H1 (cell line): Measurements from ENCODE around the gene TTC38. TPM values are rescaled to one million over a fixed set of nuclear protein-coding genes. Genes with fewer than 3 reads are reported as not detected.

Experiments used
- CTCF ChIA-PET: fragments of 300-600 bp; sonication (Branson Sonifier 250); formaldehyde crosslinking; loops from one replicate; lab custom pipeline; 2021; ENCODE audit not compliant: partially characterized antibody; lab: Charles Lee
- POLR2A ChIA-PET: fragments of 300-600 bp; sonication (Branson Sonifier 250); formaldehyde crosslinking; loops from one replicate; lab custom pipeline; 2021; ENCODE audit warnings: inconsistent platforms; ENCODE audit not compliant: partially characterized antibody; lab: Charles Lee
- DNase-seq, 2 experiments: peaks; one replicate each; pipeline versions ENCODE4 v3.0.0 to v3.0.0-alpha.2; 2010 to 2022; ENCODE audit warnings: low spot score in 2 of 2, low read depth in 1 of 2, mixed read lengths in 1 of 2
- FAIRE-seq: peaks from 2 replicates; lab custom pipeline; 2011; peaks lifted over from hg19 to GRCh38; lab: Jason Lieb, UNC
- H2AFZ ChIP-seq: 2 replicates; pipeline ENCODE4 v1.8.1; 2012; ENCODE audit warnings: low read length, inconsistent platforms
- H2AK5ac ChIP-seq: 2 replicates; pipeline ENCODE4 v1.6.1; 2013; ENCODE audit warnings: low read depth, low read length
- H2BK120ac ChIP-seq: replicated peaks from 2 replicates; pipeline ENCODE3; 2013; ENCODE audit warnings: low read depth, low read length, inconsistent platforms
- H2BK12ac ChIP-seq: 2 replicates; pipeline ENCODE4 v1.6.1; 2013; ENCODE audit warnings: low read depth, low read length
- H2BK15ac ChIP-seq: 2 replicates; pipeline ENCODE4 v1.6.1; 2013; ENCODE audit warnings: low read length
- H2BK20ac ChIP-seq: 2 replicates; pipeline ENCODE4 v1.6.1; 2013; ENCODE audit warnings: low read length
- H2BK5ac ChIP-seq: 2 replicates; pipeline ENCODE4 v1.6.1; 2013; ENCODE audit warnings: low read depth, low read length
- H3K14ac ChIP-seq: 2 replicates; pipeline ENCODE4 v1.6.1; 2013; ENCODE audit warnings: inconsistent platforms; ENCODE audit not compliant: insufficient read length
- H3K18ac ChIP-seq: 2 replicates; pipeline ENCODE4 v1.6.1; 2013; ENCODE audit warnings: low read length; ENCODE audit errors: extremely low read depth
- H3K23ac ChIP-seq: 2 replicates; pipeline ENCODE4 v1.6.1; 2013; ENCODE audit warnings: inconsistent platforms; ENCODE audit not compliant: insufficient read length
- H3K23me2 ChIP-seq: 2 replicates; pipeline ENCODE4 v1.6.1; 2013; ENCODE audit warnings: low read depth, low read length
- H3K27ac ChIP-seq: 2 replicates; pipeline ENCODE4 v1.6.1; 2011; ENCODE audit warnings: low read depth, low read length, inconsistent platforms
- H3K27me3 ChIP-seq, 4 experiments: replicated peaks in 1 of 4; 1 replicate in 1 of 4; 2 replicates in 3 of 4; pipeline versions ENCODE4 v1.6.1 to v1.8.1; 2011 to 2013; ENCODE audit warnings: low read length in 3 of 4, mild to moderate bottlenecking in 3 of 4, inconsistent platforms in 2 of 4, mixed read lengths in 2 of 4, moderate library complexity in 1 of 4; ENCODE audit not compliant: control insufficient read depth in 3 of 4, insufficient read depth in 3 of 4; ENCODE audit errors: extremely low read depth in 1 of 4
- H3K36me3 ChIP-seq, 4 experiments: 2 replicates each; pipeline versions ENCODE4 v1.6.1 to v1.8.1; 2011 to 2013; ENCODE audit warnings: mild to moderate bottlenecking in 4 of 4, low read length in 3 of 4, moderate library complexity in 2 of 4, control low read depth in 1 of 4, inconsistent platforms in 1 of 4; ENCODE audit not compliant: insufficient read depth in 4 of 4, control insufficient read depth in 2 of 4
- H3K4ac ChIP-seq: replicated peaks from 2 replicates; pipeline ENCODE3; 2013; ENCODE audit warnings: low read length, low read depth, mixed read lengths, inconsistent platforms; ENCODE audit not compliant: insufficient read length
- H3K4me1 ChIP-seq, 4 experiments: replicated peaks in 1 of 4; 1 replicate in 1 of 4; 2 replicates in 3 of 4; pipeline versions ENCODE4 v1.6.1 to v1.8.1; 2011 to 2013; ENCODE audit warnings: low read length in 3 of 4, inconsistent platforms in 2 of 4, mixed read lengths in 1 of 4; ENCODE audit not compliant: insufficient read depth in 4 of 4, control insufficient read depth in 3 of 4
- H3K4me2 ChIP-seq, 2 experiments: 2 replicates each; pipeline versions ENCODE4 v1.6.1 to v1.8.1; 2011 to 2013; ENCODE audit warnings: low read depth in 2 of 2, low read length in 2 of 2, control low read depth in 1 of 2, inconsistent platforms in 1 of 2, mild to moderate bottlenecking in 1 of 2; ENCODE audit not compliant: insufficient read depth in 1 of 2
- H3K4me3 ChIP-seq, 4 experiments: fragments of 200-600, 300-600 bp in 1 of 4; sonication (generic), shearing (Covaris generic), sonication (Bioruptor Twin) in 1 of 4; 2 replicates each; pipeline versions ENCODE4 v1.5.1 to v1.8.1; 2011 to 2016; ENCODE audit warnings: low read length in 4 of 4, low read depth in 3 of 4, control low read depth in 2 of 4, inconsistent platforms in 2 of 4, mild to moderate bottlenecking in 2 of 4, mixed read lengths in 1 of 4, moderate library complexity in 1 of 4; ENCODE audit not compliant: insufficient read depth in 2 of 4; ENCODE audit errors: extremely low read depth in 1 of 4
- H3K56ac ChIP-seq: replicated peaks from 2 replicates; pipeline ENCODE3; 2013; ENCODE audit warnings: low read depth, mild to moderate bottlenecking, mixed read lengths, low read length, inconsistent platforms; ENCODE audit not compliant: insufficient read length
- H3K79me1 ChIP-seq: 2 replicates; pipeline ENCODE4 v1.6.1; 2013; ENCODE audit warnings: low read depth, low read length, control low read depth
- H3K79me2 ChIP-seq, 2 experiments: 2 replicates each; pipeline versions ENCODE4 v1.6.1 to v1.8.1; 2012 to 2013; ENCODE audit warnings: low read length in 2 of 2, mild to moderate bottlenecking in 2 of 2, inconsistent platforms in 1 of 2; ENCODE audit not compliant: insufficient read depth in 2 of 2, control insufficient read depth in 1 of 2
- H3K9ac ChIP-seq, 4 experiments: replicated peaks in 1 of 4; 1 replicate in 1 of 4; 2 replicates in 3 of 4; pipeline versions ENCODE4 v1.6.1 to v1.8.1; 2011 to 2013; ENCODE audit warnings: low read depth in 3 of 4, low read length in 3 of 4, control low read depth in 2 of 4, mild to moderate bottlenecking in 2 of 4, moderate library complexity in 2 of 4, inconsistent platforms in 1 of 4; ENCODE audit errors: extremely low read depth in 1 of 4
- H3K9me3 ChIP-seq, 2 experiments: 2 replicates each; pipeline versions ENCODE4 v1.6.1 to v1.8.1; 2012 to 2013; ENCODE audit warnings: mild to moderate bottlenecking in 2 of 2, moderate library complexity in 2 of 2, control low read depth in 1 of 2, inconsistent platforms in 1 of 2, low read depth in 1 of 2, low read length in 1 of 2, mixed read lengths in 1 of 2; ENCODE audit not compliant: insufficient read depth in 2 of 2
- H4K20me1 ChIP-seq, 2 experiments: replicated peaks in 1 of 2; 2 replicates each; pipeline versions ENCODE3 to v1.8.1; 2011 to 2013; ENCODE audit warnings: inconsistent platforms in 2 of 2, low read length in 2 of 2, mild to moderate bottlenecking in 1 of 2; ENCODE audit not compliant: insufficient read depth in 2 of 2, control insufficient read depth in 1 of 2
- H4K5ac ChIP-seq: 2 replicates; pipeline ENCODE4 v1.6.1; 2013; ENCODE audit warnings: low read length, low read depth, mixed read lengths, inconsistent platforms; ENCODE audit not compliant: insufficient read length
- H4K8ac ChIP-seq: 2 replicates; pipeline ENCODE4 v1.8.0; 2013; ENCODE audit warnings: mild to moderate bottlenecking, moderate library complexity, low read length, inconsistent platforms; ENCODE audit not compliant: insufficient read depth; ENCODE audit errors: extremely low read depth
- H4K91ac ChIP-seq: replicated peaks from 2 replicates; pipeline ENCODE3; 2013; ENCODE audit warnings: low read length, mixed read lengths, inconsistent platforms; ENCODE audit not compliant: insufficient read length
- GABPA ChIP-seq: IDR thresholded peaks from 2 replicates; pipeline ENCODE4 v1.6.1; 2011; ENCODE audit warnings: mild to moderate bottlenecking, low read length, moderate library complexity, borderline replicate concordance; ENCODE audit not compliant: insufficient read depth
- POLR2A ChIP-seq, 2 experiments: IDR thresholded peaks; 1 replicate in 1 of 2; 2 replicates in 1 of 2; pipeline ENCODE4 v1.6.1; 2011; ENCODE audit warnings: low read depth in 2 of 2, low read length in 2 of 2, mild to moderate bottlenecking in 2 of 2; ENCODE audit errors: control extremely low read depth in 1 of 2
- WGBS, 2 experiments: shearing (Covaris generic) in 1 of 2; methylation state at CpG; one replicate each; pipeline versions ENCODE4 v1.1.6 to v1.1.7; 2013 to 2015; ENCODE audit warnings: low lambda C conversion rate in 2 of 2, mixed read lengths in 2 of 2, inconsistent platforms in 1 of 2, low coverage in 1 of 2, missing lambda C conversion rate in 1 of 2; ENCODE audit not compliant: insufficient replicate concordance in 2 of 2, insufficient coverage in 1 of 2, insufficient read length in 1 of 2; ENCODE audit errors: extremely low coverage in 1 of 2, missing lambda C conversion rate in 1 of 2; 5-methylcytosine and 5-hydroxymethylcytosine counted together
- polyA plus RNA-seq, 7 experiments: library from polyadenylated mRNA; depleted of rRNA in 3 of 7; stranded (reverse) in 5 of 7; unstranded in 2 of 7; fragments of >200 nt in 5 of 7; fragments of 200-250 nt in 2 of 7; gene quantifications; 1 replicate in 5 of 7; 2 replicates in 1 of 7; 4 replicates in 1 of 7; pipeline versions ENCODE4 v1.2.1 to v1.2.3, GENCODE V29; 2011 to 2013; ENCODE audit warnings: missing spikeins in 2 of 7, mixed read lengths in 2 of 7
- total RNA-seq: library from RNA; stranded (reverse); fragmentation: NEBNext Ultra II Directional; extraction: Animal tissue kit (Norgen Biotek cat#: 25700); gene quantifications from 2 replicates; pipeline ENCODE4 v1.2.1, GENCODE V29; 2021

The TTC38 gene
- total and polyA plus RNA-seq, 2 of the 8 experiments (the other 6 are each of a cell fraction or from before 2014, with no cell fraction given), result 25.3 to 34.8 TPM

- Histone ChIP-seq H3K36me3 (peaks cover 0 to 3% (median 0%) of the 10 kb centered on the region in 4 experiments; a peak in 1 of 8 replicates), H3K4me1 (peaks cover 0 to 3% (median 2%) of the 10 kb centered on the region in 4 experiments; a peak in 4 of 7 replicates), H2BK12ac (no peak overlapping the region), H3K4me3 (no peak overlapping the region), H2BK20ac (no peak overlapping the region), H3K23ac (no peak overlapping the region), H3K9ac (no peak overlapping the region), H3K4me2 (no peak overlapping the region), H2AFZ (no peak overlapping the region), H4K20me1 (no peaks in the 10 kb centered on the region), H4K8ac (no peak overlapping the region), H4K5ac (no peak overlapping the region), H3K56ac (no peak overlapping the region), H2BK15ac (no peak overlapping the region), H3K79me1 (no peaks in the 10 kb centered on the region; the same call in 1 of the 2 replicates), H2BK5ac (no peak overlapping the region), H2BK120ac (no peak overlapping the region), H3K27me3 (peaks cover 0 to 4% (median 0%) of the 10 kb centered on the region in 4 experiments; a peak in 2 of 7 replicates), H3K79me2 (no peaks in the 10 kb centered on the region), H3K9me3 (no peaks in the 10 kb centered on the region), H3K4ac (no peak overlapping the region), H3K14ac (no peak overlapping the region), H3K18ac (no peak overlapping the region), H3K23me2 (peaks cover 5% of the 10 kb centered on the region; the same call in 1 of the 2 replicates), H2AK5ac (no peak overlapping the region), H3K27ac (no peak overlapping the region), H4K91ac (no peak overlapping the region)
- POLR2A ChIA-PET, result interaction anchor here (1.2 kb wide), 1 partner anchor 108 kb away, joined by 3 read pairs; no protein-coding TSS in a partner anchor
- FAIRE-seq, result no peak
- TF ChIP-seq GABPA, result no peak
- no peak for TF ChIP-seq POLR2A (IDR thresholded peaks at IDR 0.05; ENCODE audit: control extremely low read depth in 1 of 2, low read depth in 2 of 2, low read length in 2 of 2)
- CTCF ChIA-PET, result interaction anchor here (0.8 to 2.1 kb wide), 8 partner anchors 8 to 318 kb away, joined by 3 to 8 read pairs (median 3); partner anchors contain the start of gene PKDREJ
- DNase-seq, result no peak
- WGBS, 2 experiments, result 85% methylated on average over 8 of the region's 10 CpGs; no CpG with 5 or more reads in 1 of the 2 experiments
These were observed 21.6 kb upstream of the TTC38 start for GRCh38 chr22:46246178-46246577.
